Fibroblast of pulmonary artery (primary cell): Measurements from ENCODE around the gene SSNA1.
A peak's percentile ranks its signal among the peaks of the same experiment; 100 is the strongest.

Experiments
- DNase-seq: peaks from one replicate; pipeline ENCODE4 v3.0.0-alpha.2; 2010; ENCODE audit warnings: low read depth
- H3K4me3 ChIP-seq: replicated peaks from 2 replicates; pipeline ENCODE4 v1.5.1; 2011; ENCODE audit warnings: low read depth, mild to moderate bottlenecking, control low read depth, low read length, moderate library complexity
- TF ChIP-seq, protein P1 (sequence below): IDR thresholded peaks from 2 replicates; pipeline ENCODE4 v1.5.1; 2011; ENCODE audit warnings: mild to moderate bottlenecking, control low read depth, low read length, inconsistent platforms; ENCODE audit errors: missing control alignments

SSNA1 gene

DNA sequence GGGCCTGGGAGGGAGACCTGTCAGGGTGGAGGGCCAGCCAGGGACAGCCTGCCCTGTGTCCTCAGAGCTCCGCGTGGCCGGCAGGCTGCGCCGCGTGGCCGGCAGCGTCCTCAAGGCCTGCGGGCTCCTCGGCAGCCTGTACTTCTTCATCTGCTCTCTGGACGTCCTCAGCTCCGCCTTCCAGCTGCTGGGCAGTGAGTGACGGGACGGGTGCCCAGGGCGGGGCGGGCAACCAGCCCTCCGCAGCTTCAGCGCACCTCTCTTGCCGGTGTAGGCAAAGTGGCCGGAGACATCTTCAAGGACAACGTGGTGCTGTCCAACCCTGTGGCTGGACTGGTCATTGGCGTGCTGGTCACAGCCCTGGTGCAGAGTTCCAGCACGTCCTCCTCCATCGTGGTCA lies 44.0 kb downstream of the SSNA1 start:
- no peak for DNase-seq
- TF ChIP-seq, protein P1, sequence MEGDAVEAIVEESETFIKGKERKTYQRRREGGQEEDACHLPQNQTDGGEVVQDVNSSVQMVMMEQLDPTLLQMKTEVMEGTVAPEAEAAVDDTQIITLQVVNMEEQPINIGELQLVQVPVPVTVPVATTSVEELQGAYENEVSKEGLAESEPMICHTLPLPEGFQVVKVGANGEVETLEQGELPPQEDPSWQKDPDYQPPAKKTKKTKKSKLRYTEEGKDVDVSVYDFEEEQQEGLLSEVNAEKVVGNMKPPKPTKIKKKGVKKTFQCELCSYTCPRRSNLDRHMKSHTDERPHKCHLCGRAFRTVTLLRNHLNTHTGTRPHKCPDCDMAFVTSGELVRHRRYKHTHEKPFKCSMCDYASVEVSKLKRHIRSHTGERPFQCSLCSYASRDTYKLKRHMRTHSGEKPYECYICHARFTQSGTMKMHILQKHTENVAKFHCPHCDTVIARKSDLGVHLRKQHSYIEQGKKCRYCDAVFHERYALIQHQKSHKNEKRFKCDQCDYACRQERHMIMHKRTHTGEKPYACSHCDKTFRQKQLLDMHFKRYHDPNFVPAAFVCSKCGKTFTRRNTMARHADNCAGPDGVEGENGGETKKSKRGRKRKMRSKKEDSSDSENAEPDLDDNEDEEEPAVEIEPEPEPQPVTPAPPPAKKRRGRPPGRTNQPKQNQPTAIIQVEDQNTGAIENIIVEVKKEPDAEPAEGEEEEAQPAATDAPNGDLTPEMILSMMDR, result no peak
- H3K4me3 ChIP-seq, result no peak overlapping the region

DNA sequence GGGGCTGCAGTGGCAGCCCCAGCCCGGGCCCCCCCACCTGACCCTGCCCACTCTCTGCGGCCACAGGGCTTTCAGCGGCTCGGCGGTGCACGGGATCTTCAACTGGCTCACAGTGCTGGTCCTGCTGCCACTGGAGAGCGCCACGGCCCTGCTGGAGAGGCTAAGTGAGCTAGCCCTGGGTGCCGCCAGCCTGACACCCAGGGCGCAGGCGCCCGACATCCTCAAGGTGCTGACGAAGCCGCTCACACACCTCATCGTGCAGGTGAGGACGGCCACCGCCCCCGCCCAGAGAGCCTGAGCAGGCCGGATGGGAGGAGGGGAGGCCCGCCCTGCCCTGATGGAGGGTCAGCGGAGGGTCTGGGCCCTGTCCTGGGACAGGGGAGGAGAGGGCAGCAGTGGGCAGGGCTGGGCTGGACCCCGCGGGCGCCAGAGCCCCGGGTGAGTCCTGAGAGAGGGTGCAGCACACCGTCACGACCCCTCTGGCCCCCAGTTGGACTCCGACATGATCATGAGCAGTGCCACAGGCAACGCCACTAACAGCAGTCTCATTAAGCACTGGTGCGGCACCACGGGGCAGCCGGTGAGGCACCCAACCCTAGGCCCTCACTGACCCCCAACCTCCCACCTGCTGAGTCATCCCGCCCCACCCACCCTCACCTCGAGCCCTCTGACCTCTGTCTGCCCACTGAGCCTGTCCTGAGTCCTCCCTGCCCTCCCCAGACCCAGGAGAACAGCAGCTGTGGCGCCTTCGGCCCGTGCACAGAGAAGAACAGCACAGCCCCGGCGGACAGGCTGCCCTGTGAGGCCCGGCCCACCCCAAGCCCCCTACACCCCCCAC lies 44.9 kb downstream of the SSNA1 start:
- H3K4me3 ChIP-seq, result no peak overlapping the region
- TF ChIP-seq, protein P1, result no peak
- no peak for DNase-seq

DNA sequence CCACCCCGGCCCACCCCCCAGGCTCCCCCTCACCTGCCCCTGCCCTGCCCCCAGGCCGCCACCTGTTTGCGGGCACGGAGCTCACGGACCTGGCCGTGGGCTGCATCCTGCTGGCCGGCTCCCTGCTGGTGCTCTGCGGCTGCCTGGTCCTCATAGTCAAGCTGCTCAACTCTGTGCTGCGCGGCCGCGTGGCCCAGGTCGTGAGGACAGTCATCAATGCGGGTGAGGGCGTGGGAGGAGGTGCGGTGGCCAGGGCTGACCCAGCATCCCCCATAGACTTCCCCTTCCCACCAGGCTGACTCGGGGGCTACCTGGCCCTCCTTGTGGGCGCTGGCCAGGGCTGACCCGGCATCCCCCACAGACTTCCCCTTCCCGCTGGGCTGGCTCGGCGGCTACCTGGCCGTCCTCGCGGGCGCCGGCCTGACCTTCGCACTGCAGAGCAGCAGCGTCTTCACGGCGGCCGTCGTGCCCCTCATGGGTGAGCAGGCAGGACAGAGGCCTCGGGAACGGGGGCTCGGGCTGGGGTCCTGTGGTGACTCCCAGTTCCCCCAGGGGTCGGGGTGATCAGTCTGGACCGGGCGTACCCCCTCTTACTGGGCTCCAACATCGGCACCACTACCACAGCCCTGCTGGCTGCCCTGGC lies 45.7 kb downstream of the SSNA1 start:
- TF ChIP-seq, protein P1, result no peak
- no peak overlapping the region for H3K4me3 ChIP-seq
- DNase-seq, result no peak

DNA sequence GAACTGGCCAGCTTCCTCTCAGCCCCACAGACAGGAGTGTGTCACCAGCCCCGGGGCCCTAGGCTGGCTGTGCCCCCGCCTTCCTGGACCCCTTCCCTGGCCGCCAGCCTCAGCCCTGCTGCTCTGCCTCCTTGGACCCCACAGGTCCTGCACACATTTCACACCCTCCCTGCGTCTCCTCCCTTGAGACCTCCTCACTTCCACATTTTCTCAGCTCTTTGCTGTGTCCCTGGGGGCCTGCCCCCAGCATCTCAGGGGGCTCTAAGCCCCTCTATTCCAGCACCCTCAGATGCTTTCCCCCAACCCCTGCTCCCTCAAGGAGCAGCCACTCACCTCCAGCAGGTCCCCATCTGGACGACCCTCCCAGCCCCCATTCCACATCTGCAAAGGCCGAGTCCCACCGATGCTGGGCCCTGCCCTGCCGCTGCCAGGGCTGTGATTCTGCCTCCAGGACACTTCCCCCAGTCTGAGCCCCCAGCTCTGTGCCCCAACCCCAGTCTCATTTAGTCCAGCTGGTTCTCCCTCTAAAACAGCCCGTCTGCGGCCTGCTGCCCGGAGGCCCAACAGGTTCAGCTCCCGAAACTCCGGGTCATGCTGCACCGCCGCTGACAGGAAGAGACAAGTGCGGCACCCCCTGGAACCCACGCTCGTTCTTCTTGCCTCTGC lies 46.4 kb downstream of the SSNA1 start:
- TF ChIP-seq, protein P1, result no peak
- no peak overlapping the region for H3K4me3 ChIP-seq
- no peak for DNase-seq

DNA sequence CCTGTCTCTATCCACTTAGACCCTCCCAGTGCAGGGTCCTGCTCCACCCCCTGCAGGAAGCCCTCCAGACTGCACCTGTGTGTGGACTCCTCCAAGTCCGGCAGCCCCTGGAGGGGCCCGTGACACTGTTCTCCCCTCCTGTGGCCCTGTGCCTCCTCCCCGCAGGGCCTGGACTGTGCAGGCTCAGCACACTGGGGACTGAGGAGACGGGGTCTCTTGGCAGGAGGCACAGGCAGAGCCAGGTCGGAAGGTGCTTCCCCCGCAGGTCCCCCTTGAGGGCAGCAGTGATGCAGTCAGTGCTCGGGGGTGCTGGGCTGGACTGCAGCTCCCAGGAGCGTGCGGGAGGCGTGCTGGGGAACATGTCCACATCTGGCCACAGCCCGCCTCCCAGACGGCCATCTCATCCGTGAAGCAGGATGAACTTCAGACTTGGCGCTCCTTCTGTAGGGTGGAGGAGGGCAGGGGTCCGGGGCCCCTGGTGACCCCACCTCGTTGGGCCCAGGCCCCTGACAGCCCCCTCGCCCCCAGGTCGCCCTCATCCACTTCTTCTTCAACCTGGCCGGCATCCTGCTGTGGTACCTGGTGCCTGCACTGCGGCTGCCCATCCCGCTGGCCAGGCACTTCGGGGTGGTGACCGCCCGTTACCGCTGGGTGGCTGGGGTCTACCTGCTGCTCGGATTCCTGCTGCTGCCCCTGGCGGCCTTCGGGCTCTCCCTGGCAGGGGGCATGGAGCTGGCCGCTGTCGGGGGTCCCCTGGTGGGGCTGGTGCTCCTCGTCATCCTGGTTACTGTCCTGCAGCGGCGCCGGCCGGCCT lies 47.2 kb downstream of the SSNA1 start:
- no peak for DNase-seq
- TF ChIP-seq, protein P1, result no peak
- no peak overlapping the region for H3K4me3 ChIP-seq

DNA sequence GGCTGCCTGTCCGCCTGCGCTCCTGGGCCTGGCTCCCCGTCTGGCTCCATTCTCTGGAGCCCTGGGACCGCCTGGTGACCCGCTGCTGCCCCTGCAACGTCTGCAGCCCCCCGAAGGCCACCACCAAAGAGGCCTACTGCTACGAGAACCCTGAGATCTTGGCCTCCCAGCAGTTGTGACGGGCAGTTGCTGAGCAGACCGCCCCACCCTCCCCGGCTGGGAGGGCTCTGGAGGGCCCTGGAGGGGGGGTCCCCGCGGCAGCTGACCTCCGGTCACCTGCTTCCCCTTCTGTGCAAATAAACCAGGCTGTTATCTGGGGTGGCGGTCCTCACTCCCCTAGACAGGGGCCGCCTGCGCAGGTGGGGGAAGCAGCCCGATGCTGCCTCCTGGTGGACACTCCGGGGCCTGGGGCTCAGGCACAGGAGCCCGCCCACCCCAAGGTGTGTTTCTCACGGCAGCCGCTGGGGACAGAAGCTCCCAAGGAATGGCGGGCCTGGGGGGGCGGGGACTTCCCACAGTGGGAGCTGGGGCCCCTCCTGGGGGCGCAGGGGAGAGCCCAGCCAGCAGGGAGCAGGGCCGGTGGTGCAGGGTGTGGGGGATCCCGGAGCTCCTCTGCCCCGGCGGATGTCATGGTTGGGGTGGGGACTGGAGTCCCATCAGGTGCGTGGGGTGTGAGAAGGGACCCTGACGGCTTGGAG lies 47.9 kb downstream of the SSNA1 start:
- no peak overlapping the region for H3K4me3 ChIP-seq
- DNase-seq, result peak; percentile 77

More for the DNA sequence above, 47.9 kb downstream of the SSNA1 start:
- TF ChIP-seq, protein P1, result peak; percentile 83
